Measurements from ENCODE around the gene ZNF501.

ZNF501 gene

DNA sequence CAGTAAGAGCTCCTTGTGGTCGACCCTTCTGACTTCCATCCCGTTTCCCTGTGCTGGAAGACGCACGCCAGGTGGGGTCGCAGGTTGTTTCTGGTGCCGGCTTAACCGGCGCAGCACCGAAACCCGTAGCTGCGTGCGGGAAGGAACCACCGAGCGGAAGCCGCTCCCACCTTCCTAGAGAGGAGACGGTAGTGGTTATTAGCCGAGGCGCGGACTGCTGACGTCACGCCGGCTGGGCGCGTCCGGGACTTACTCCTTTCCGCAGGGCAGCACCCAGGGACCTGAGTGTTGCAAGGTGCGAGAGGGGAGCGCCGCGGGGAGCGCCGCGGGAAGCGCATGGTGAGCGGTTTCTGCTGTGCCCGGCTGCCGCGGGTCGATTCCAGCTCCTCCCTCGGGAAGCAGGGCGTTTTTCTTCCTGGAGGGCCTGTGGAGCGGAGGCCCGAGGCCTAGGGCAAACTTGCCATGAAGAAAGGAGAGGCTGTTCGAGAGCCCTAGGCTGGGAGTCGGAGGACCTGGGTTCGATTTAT lies at the start of gene ZNF501:
ZNF501 (plus strand) TSS at position 252 of the 527 bp plus-strand sequence. CDS start 4,787 bp downstream, outside the sequence.
- DNase-seq, result peak; percentile 86 to 90

DNA sequence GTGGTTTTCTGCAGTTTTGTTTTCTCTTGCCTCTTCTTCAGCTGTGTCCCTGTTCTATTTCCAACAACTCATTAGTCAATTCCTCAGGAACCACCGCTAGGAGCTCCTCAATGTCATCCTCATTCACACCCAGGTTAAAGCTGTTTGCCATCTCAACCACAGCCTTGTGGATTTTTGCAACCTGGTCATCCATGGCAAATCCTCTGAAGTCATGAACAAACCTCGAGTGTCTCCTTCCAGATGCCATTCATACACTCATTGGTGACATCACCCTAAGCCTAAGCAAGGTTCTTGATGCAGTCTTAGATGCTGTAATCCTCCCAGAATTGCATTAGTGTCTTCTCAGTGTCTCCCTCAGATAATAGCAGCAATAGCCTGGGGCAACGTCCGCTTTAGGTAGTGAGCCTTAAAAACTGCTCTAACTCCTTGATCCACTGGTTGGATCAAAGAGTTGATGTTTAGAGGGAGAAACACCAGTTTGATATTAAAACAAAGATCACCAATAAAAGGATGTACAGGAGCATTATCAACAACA lies 48.4 kb upstream of the ZNF501 start:
- DNase-seq, result no peak

DNA sequence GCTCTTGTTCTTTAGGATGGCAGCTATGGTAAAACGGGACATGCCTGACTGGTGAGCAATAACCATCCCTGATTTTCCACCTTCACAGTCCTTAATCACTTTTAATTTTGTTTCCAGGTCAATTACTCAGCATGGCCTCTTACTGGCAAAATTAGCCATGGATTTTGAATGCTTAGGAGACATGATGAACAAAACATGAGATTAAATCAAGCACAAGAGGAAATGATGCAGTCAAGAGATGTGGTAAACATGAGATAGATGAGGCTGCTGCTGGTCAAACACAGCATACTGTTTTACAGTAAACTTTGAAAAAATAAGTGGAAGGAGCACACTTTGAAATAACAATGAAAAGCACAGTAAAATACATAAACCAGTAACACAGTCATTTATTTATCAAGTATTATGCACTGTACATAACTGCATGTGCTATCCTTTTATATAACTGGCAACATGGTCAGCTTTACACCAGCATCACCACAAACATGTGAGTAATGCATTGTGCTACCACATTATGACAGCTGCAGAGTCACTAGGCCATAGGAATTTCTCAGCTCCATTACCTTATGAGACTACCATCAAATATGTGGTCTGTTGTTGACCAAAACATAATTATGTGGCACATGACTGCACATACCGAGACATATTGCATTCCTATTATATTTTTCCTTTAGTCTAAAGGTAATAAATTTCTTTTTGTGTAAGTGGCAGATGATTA lies 47.1 kb upstream of the ZNF501 start:
- DNase-seq, result no peak

DNA sequence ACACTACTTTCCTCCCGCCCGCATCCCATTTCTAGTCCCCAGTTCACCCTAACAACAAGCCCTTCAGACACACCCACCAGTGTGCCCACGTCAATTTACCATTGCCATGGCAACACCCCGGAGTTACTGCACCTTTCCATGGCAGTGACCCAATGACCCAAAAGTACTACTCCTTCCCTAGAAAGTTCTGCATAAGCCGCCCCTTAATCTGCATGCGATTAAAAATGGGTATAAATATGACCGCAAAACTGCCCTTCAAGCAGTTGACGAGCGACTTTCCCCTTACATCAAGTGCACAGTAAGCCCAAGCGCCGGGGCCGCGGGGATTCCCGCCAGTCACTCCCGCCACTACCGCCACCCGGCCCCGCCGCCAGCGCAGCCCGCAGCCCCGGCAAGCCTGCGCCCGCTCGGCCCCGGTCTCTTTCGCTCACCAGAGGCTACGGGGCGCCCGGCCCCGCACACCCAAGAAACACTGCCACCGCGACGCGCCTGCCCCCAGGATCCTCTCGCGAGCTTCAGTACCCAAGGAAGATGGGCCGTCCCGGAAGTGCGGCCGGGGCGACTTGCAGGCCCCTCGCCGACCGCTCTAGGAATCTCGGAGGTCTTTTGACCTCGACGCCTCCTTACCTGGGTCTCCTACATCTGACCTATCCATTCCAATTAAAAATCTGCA lies 44.2 kb upstream of the ZNF501 start:
- peak; percentile 49 to 74 for DNase-seq

DNA sequence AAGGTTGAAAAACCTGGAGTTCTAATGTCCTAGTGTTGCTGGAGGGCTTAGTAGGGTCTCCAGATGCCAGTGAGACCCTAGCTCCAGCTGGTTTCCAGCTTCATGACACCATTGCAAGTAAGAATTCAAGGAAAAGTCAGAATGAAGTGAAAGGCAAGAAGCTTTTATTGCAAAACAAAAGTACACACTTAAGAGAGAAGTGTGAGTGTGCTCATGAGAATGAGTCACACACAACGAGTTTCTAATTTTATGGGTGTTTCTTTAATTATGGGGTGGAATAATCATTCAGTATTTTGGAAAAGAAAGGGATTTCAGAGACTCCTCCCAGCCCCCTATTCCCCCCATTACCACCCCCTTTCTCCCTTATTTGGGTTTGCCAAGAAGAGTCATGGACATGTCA lies 41.5 kb upstream of the ZNF501 start:
- DNase-seq, result no peak

DNA sequence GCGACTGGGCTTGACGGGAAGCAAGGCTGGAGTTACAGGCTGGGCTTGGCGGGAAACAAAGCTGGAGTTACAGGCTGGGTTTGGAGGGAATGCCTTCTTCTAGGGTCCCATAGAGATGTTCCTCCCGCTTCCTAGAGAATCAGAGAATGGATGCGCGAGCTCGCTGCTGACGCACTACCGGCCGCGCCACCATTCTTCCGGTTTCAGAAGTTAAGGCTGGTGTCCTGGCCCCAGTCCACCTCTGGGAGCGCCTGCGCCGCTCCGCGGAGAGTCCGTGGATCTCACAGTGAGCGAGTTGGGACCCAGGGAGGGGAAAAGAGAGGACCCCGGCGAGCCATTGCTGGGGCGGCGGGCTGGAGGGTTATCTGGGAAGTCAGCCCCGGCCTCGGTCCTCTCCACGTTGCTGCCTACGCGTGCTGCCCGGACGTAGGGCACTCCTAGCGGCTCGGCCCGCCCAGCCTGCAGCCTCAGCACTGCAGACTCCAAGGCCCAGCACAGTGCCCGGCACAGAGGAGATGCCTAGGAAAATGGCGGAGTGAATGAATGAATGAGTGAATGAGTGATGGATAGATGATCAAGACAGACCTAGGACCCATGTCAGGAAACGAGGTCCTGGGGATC lies 16.9 kb upstream of the ZNF501 start, which contains the start of gene ZNF502:
ZNF502 (plus strand) TSS at position 206 of the 621 bp plus-strand sequence. CDS start 7,602 bp downstream, outside the sequence.
- DNase-seq, result peak; percentile 57 to 72

DNA sequence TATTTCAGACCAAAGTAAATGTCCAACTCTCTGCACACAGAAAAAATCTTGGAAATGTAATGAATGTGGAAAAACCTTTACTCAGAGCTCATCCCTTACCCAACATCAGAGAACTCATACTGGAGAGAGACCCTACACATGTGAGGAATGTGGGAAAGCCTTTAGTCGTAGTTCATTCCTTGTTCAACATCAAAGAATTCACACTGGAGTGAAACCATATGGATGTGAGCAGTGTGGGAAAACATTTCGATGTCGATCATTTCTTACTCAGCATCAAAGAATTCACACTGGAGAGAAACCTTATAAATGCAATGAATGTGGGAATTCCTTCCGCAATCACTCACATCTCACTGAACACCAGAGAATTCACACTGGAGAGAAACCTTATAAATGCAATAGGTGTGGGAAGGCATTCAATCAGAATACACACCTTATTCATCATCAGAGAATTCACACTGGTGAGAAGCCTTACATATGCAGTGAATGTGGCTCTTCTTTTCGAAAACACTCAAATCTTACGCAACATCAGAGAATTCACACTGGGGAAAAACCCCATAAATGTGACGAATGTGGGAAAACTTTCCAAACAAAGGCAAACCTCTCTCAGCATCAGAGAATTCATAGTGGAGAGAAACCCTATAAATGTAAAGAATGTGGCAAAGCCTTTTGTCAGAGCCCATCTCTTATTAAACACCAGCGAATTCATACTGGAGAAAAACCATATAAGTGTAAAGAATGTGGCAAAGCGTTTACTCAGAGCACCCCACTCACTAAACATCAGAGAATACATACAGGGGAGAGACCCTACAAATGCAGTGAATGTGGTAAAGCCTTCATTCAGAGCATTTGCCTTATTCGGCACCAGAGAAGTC lies 8.0 kb upstream of the ZNF501 start:
- no peak for DNase-seq

DNA sequence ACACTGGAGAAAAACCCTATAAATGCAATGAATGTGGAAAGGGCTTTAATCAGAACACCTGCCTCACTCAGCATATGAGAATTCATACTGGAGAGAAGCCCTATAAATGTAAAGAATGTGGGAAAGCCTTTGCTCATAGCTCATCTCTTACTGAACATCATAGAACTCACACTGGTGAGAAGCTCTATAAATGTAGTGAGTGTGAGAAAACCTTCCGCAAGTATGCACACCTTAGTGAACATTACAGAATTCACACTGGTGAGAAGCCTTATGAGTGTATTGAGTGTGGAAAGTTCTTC lies 7.4 kb upstream of the ZNF501 start:
- no peak for DNase-seq

DNA sequence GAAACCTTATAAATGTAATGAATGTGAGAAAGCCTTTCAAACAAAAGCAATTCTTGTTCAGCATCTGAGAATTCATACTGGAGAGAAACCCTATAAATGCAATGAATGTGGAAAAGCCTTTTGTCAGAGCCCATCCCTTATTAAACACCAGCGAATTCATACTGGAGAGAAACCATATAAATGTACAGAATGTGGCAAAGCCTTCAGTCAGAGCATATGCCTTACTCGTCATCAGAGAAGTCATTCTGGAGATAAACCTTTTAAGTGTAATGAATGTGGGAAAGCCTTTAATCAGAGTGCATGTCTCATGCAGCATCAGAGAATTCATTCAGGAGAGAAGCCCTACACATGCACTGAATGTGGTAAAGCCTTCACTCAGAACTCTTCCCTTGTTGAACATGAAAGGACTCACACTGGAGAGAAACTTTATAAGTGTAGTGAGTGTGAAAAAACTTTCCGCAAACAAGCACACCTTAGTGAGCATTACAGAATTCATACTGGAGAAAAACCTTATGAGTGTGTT lies 5.3 kb downstream of the ZNF501 start:
- no peak for DNase-seq

DNA sequence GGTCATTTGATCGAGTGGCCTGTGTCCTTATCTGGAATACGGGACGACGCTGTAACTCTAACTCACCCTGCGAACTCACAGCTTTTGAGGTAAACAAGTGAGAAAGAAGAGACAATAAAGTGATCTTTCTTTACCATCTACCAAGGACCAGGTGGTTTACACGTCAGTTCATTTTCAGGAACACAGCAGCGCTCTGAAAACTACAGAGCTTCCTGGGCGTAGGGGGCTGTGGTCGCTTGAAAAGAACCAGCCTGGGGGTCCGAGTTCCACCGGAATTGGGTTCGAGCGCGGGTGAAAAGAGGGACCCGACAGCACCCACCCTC lies 31.6 kb downstream of the ZNF501 start:
- no peak for DNase-seq

DNA sequence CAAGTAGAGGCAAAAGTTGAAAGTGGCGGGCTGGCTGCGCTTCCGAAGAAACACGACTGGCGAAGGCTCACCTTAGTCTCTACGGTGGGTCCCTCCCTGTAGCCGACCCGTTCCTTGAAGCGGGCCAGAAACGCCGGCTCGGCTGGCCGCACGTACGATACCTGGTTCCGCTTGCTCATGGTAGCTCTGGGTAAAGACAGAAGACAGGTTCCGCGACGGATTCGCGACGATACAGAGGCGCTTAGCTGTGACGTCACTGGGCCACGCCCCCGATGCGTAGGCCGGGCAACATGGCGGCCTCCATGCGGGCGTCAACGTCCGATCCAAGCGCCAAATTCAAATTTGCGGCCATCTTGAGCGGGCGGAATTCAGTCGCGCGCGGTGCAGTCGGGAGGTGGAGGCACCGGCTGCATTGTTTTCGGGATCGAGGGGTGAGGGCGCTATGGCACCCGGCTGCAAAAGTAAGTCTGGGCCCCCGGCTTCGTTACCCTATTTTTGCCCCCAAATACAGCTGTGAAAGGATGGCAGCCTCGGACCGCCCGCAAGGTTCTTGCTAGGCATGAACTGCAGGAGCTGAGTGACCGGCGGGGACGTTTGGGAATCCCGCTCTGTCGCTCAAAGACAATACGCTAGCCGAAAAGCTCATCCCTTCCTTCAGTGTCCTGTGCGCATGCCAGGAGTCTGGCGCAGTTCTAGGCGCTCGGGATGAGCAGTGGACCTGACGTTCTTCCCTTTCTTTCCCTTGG lies 32.2 kb downstream of the ZNF501 start, which contains the start of the genes KIAA1143 and KIF15:
KIAA1143 (minus strand) TSS at position 196 of the 746 bp plus-strand sequence; CDS start at position 179, 17 bp downstream.
KIF15 (plus strand) TSS at position 371 of the 746 bp plus-strand sequence; CDS start at position 443, 72 bp downstream.
- peak; percentile 94 to 96 for DNase-seq

DNA sequence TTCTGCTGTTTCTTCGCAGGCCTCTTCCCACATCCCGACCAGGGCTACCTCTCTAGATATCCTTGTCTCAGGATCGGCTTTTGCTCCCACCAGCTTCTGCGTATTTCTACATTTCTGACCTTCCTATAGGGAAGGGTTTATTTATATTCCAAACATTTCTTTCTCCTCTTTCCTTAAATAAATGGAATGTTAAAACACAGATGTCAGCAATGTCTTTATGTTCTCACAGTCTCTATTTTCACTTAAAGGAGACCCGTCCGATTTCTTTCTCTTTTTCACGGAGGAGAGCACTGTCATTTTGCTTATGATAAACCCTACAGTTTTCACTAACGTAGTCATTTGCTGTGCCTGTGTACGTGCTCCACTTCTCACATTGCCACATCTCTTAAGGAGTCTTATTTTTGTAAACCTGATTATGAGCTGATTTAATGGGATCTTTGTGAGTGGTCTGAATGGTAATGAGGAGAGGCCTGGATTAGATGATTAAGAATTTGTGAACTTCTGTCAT lies 32.8 kb downstream of the ZNF501 start:
- DNase-seq, result no peak

DNA sequence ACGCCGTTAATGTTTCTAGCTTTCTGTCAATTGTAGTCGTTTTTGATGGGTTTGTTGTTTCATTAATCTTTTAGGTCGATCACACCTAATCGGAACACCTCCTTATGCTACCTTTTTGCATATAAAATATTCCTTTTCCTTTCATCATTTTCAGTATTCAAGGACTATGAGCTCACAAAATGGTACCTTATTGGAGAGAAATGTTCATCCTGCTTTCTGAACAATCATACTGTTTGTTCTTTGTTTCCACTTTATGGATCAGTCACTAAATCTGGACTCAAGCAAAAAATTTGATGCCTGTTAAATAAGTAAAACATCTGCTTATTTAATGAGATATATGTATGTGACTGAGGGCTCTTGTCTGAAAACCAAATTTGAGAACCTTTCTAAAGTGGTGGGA lies 33.3 kb downstream of the ZNF501 start:
- DNase-seq, result no peak

DNA sequence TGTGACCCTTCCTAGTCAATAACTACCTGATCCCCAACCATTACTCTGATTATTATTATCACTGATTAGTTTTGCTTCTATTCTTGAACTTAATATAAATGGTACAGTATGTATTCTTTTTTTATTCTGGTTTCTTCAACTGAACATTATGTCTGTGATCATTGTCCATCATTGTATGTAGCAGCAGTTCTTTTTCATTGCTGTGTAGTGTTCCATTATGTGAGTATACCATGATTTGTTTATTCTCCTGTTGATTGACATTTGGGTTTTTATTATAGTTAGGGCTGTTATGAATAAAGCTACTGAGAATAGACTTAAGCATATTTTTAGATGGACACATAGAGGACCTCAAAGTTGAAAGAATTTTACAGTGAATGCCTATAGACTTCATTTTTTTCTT lies 34.8 kb downstream of the ZNF501 start:
- DNase-seq, result no peak

DNA sequence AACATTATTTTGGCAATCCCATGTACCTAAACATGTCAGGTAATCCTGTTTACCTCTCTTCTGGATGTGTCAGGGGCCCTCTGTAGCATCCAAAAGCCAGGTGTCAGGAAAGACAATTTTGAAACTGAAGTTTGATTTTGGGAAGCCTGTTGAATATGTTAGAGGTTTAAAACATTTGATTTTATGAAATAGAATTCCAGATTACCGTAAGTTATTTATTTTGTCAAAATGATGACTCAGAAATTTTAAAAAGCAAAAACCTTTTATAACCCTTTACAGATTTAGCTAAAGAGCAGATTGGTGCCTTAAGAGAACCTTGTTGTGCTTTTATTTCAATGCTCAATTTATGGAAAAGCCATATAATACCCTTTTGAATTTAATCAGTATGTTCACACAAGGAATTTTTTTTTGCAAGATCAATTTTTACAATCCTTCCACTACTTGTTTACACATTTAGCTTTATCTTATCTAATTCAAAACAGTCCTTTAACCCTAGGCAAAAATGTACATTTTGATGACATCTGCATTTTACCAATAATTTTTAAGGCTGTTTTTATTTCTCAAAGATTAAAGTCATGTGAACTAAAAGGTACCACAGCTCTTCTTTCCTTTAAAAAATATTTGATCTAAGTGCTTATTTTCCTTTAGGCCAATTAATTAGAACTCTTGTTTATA lies 42.1 kb downstream of the ZNF501 start:
- no peak for DNase-seq

DNA sequence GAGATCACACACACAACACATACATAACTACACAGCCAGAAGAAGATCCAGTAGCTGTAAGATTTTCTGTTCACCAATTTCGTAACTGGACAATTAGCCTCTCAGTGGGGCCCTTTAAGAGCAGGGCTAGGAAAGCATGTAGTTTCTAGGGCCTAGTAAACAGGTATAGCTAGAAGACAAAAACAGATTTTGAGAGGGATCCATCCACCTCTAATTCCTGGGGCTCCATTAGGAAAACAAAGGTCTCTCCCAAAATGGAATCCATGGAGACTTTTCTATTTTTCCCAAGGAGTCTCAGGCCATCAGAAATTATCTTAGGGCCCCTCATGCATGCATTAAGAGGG lies 42.6 kb downstream of the ZNF501 start:
- no peak for DNase-seq

DNA sequence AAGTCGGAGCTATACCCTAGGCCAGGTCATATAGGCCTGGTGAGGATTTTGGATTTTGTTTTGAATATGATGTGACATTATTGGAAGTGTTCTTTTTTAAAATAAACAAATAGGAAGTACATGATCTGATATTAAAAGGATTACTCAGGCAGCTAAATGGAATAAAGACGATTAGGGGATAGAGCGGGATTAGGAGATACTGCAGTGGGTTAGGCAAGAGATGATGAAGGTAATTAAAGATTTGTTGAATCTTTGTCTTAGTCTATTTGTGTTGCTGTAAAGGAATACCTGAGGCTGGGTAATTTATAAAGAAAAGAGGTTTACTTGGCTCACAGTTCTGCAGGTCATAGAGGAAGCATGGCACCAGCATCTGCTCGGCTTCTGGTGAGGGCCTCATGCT lies 53.5 kb downstream of the ZNF501 start:
- no peak for DNase-seq
